GM21515 (cell line): ENCODE measurements around the gene DENND4A.
"Not testable (repeated sequence)": the region's sequence is repeated elsewhere in the genome, so short reads cannot be mapped to it uniquely, and the experiment has no call there.

Source experiments
- ATAC-seq: cut with Tn5 transposase; IDR thresholded peaks from one replicate; pipeline ENCODE4 v1.9.1; 2021; ENCODE audit not compliant: unreplicated experiment

The DENND4A gene

GRCh38 chr15:65639509-65639908 lies 152.6 kb downstream of the DENND4A start:
- no peak for ATAC-seq

GRCh38 chr15:65638681-65639089 lies 153.4 kb downstream of the DENND4A start:
- ATAC-seq = no peak

GRCh38 chr15:65638109-65638508 lies 154.0 kb downstream of the DENND4A start:
- ATAC-seq = no peak

GRCh38 chr15:65634356-65634755 lies 157.7 kb downstream of the DENND4A start:
- no peak for ATAC-seq

- ATAC-seq = no peak
These were observed 158.3 kb downstream of the DENND4A start for GRCh38 chr15:65633752-65634151.

GRCh38 chr15:65632780-65633375 lies 159.2 kb downstream of the DENND4A start:
- ATAC-seq = no peak

- ATAC-seq = no peak
These were observed 160.6 kb downstream of the DENND4A start for GRCh38 chr15:65631503-65631902.

- ATAC-seq = no peak
These were observed 161.3 kb downstream of the DENND4A start for GRCh38 chr15:65630760-65631159.

GRCh38 chr15:65629548-65629947 lies 162.5 kb downstream of the DENND4A start:
- ATAC-seq = no peak

- no peak for ATAC-seq
These were observed 165.2 kb downstream of the DENND4A start for GRCh38 chr15:65626856-65627255.

- ATAC-seq = no peak
These were observed 169.0 kb downstream of the DENND4A start for GRCh38 chr15:65623103-65623502.

- no peak for ATAC-seq
These were observed 170.5 kb downstream of the DENND4A start, which contains the start of gene SLC24A1 for GRCh38 chr15:65621638-65622037. TSS of gene SLC24A1 (plus strand) at chr15:65621938. CDS start at chr15:65624081, 2,143 bp downstream.

GRCh38 chr15:65620833-65621232 lies 171.3 kb downstream of the DENND4A start:
- ATAC-seq = no peak

- ATAC-seq = no peak
These were observed 172.3 kb downstream of the DENND4A start for GRCh38 chr15:65619626-65620290.

- ATAC-seq = no peak
These were observed 173.5 kb downstream of the DENND4A start for GRCh38 chr15:65618560-65619109.

GRCh38 chr15:65615887-65616286 lies 176.2 kb downstream of the DENND4A start:
- not testable (repeated sequence) for ATAC-seq

- ATAC-seq = no peak
These were observed 178.9 kb downstream of the DENND4A start for GRCh38 chr15:65612949-65613744.

GRCh38 chr15:65612616-65612946 lies 179.5 kb downstream of the DENND4A start:
- no peak for ATAC-seq

- ATAC-seq = no peak
These were observed 180.0 kb downstream of the DENND4A start for GRCh38 chr15:65611888-65612615.

GRCh38 chr15:65610871-65611718 lies 181.0 kb downstream of the DENND4A start, which contains the start of gene INTS14:
TSS of gene INTS14 (minus strand) at chr15:65611131. CDS start at chr15:65607380, 3,751 bp downstream.
- peak; percentile 86 for ATAC-seq
